Nephron (organoid): ENCODE measurements around the gene SLX9.
A peak's percentile ranks its signal among the peaks of the same experiment; 100 is the strongest.

ENCODE experiments used
- H3K27ac Mint-ChIP-seq, 3 experiments: 2 replicates each; pipeline ENCODE4 v1.8.0; 2020; ENCODE audit warnings: mixed read lengths in 3 of 3, mild to moderate bottlenecking in 2 of 3, moderate library complexity in 1 of 3
- H3K27me3 Mint-ChIP-seq: 2 replicates; pipeline ENCODE4 v1.8.0; 2021; ENCODE audit warnings: low read depth, mild to moderate bottlenecking, moderate library complexity, mixed read lengths
- H3K36me3 Mint-ChIP-seq: 2 replicates; pipeline ENCODE4 v1.8.0; 2020; ENCODE audit warnings: low read depth, mixed read lengths
- H3K4me1 Mint-ChIP-seq: 2 replicates; pipeline ENCODE4 v1.8.0; 2020; ENCODE audit warnings: mixed read lengths
- H3K4me3 Mint-ChIP-seq, 3 experiments: 2 replicates each; pipeline ENCODE4 v1.8.0; 2020; ENCODE audit warnings: mild to moderate bottlenecking in 3 of 3, mixed read lengths in 3 of 3, moderate library complexity in 2 of 3
- H3K9me3 Mint-ChIP-seq: 2 replicates; pipeline ENCODE4 v1.8.0; 2020; ENCODE audit warnings: mixed read lengths
- TF ChIP-seq, protein P1 (sequence below), 3 experiments: fragments of 200-600 bp; sonication (generic); IDR thresholded peaks; one replicate each; pipeline ENCODE4 v1.5.0; 2021; ENCODE audit warnings: antibody characterized with exemption in 3 of 3; ENCODE audit not compliant: unreplicated experiment in 3 of 3

Gene SLX9

DNA sequence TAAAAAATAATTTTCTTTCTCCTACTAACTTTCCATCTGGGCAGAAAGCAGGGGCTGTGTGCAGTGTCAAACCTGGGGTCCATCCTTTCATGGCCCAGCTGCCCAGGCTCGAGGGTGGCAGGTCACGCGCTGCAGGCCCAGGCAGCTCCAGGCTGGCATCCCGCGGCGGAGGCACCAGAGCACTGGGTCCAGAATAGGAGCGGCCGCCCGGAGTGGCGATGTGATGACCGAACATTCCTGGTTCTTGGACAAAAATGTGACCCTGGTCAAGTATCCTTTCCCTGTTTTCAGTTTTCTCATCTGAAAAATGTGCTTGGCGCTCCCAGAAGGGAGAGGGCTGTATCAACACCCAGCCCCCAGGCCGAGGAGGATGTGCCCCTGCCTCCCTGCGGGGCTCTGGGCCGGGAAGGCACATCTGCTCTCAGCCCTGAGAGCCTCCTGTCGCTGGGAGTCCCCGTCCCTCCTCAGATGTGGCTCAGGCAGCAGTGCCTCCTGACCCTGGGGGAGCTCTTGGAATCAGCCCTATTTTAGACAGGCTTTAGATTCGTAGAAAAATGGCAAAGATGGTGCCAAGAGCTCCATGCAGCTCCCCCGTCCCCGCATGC is 29.3 kb downstream of the SLX9 start:
- Mint-ChIP-seq H3K4me3 (no peak overlapping the region), H3K9me3 (no peaks in the 10 kb centered on the region), H3K27me3 (peaks cover 3% of the 10 kb centered on the region)

DNA sequence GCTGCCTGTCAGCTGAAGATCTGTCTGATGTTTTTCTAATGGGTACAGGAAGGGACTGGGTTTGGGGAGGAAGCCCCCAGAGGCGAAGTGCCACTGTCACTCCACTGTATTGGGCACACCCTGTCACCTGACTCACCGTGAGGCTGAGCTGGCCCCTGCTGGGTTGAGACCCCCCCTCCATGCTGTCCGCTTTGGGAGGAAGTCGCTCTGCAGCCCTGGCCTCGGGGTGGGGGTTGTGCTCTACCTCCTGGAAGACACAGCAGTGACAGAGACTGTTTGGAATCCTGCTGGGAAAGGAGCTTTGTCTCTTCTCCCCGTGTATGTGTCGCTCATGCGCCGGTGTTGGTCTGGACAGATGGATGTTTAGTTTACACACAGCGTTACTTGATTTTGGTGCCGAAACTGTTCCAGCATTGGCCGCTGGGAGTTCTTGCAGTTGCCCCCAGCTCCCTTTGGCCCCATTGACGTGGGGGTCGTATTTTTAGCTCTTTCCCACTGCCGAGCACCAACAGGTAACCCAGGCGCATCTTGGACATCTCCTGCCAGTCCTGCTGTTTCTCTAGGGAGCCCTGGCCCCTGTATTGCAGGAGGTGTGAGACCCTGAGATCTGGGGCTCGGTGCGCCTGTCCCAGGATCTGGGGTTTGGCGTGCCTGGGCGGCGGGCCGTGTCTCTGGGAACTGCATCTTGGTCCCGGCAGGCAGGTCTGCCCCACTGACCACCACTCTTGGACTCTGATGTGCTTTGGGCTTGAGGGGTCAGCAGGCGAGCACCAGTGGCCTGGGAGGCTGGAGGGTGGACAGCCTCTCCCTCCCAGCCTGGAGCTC is 30.3 kb downstream of the SLX9 start:
- H3K4me3 Mint-ChIP-seq, result peak overlapping the region in 1 of 3 experiments; percentile 7
- H3K27me3 Mint-ChIP-seq, result peaks cover 3% of the 10 kb centered on the region

More for the DNA sequence above, 29.3 kb downstream of the SLX9 start:
- H3K4me1 Mint-ChIP-seq, result peaks cover 31% of the 10 kb centered on the region
- H3K27ac Mint-ChIP-seq, result peak overlapping the region; percentile 24 to 76 (median 65)
- TF ChIP-seq, protein P1, sequence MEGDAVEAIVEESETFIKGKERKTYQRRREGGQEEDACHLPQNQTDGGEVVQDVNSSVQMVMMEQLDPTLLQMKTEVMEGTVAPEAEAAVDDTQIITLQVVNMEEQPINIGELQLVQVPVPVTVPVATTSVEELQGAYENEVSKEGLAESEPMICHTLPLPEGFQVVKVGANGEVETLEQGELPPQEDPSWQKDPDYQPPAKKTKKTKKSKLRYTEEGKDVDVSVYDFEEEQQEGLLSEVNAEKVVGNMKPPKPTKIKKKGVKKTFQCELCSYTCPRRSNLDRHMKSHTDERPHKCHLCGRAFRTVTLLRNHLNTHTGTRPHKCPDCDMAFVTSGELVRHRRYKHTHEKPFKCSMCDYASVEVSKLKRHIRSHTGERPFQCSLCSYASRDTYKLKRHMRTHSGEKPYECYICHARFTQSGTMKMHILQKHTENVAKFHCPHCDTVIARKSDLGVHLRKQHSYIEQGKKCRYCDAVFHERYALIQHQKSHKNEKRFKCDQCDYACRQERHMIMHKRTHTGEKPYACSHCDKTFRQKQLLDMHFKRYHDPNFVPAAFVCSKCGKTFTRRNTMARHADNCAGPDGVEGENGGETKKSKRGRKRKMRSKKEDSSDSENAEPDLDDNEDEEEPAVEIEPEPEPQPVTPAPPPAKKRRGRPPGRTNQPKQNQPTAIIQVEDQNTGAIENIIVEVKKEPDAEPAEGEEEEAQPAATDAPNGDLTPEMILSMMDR (IDR thresholded peaks at IDR 0.05; ENCODE audit: unreplicated experiment in 3 of 3), result no peak
- peaks cover 33% of the 10 kb centered on the region for H3K36me3 Mint-ChIP-seq

GRCh38 chr21:44970766-44971671 is 31.2 kb downstream of the SLX9 start:
- peaks cover 16% of the 10 kb centered on the region for H3K4me1 Mint-ChIP-seq
- peaks cover 23% of the 10 kb centered on the region for H3K36me3 Mint-ChIP-seq
- no peak overlapping the region for H3K27ac Mint-ChIP-seq
- H3K27me3 Mint-ChIP-seq, result peaks cover 3% of the 10 kb centered on the region
- H3K9me3 Mint-ChIP-seq, result no peaks in the 10 kb centered on the region
- H3K4me3 Mint-ChIP-seq, result no peak overlapping the region
- TF ChIP-seq, protein P1 (IDR thresholded peaks at IDR 0.05; ENCODE audit: unreplicated experiment in 3 of 3), result no peak

More for the DNA sequence above, 30.3 kb downstream of the SLX9 start:
- TF ChIP-seq, protein P1 (IDR thresholded peaks at IDR 0.05; ENCODE audit: unreplicated experiment in 3 of 3), result no peak
- H3K27ac Mint-ChIP-seq, result peak overlapping the region; percentile 24 to 76 (median 65)
- H3K4me1 Mint-ChIP-seq, result peaks cover 21% of the 10 kb centered on the region
- H3K9me3 Mint-ChIP-seq, result no peaks in the 10 kb centered on the region
- peaks cover 27% of the 10 kb centered on the region for H3K36me3 Mint-ChIP-seq

- TF ChIP-seq, protein P1 (IDR thresholded peaks at IDR 0.05; ENCODE audit: unreplicated experiment in 3 of 3), result no peak
- peaks cover 20% of the 10 kb centered on the region for H3K36me3 Mint-ChIP-seq
- H3K9me3 Mint-ChIP-seq, result no peaks in the 10 kb centered on the region
- H3K4me1 Mint-ChIP-seq, result peaks cover 12% of the 10 kb centered on the region
- no peak overlapping the region for H3K4me3 Mint-ChIP-seq
- H3K27me3 Mint-ChIP-seq, result peaks cover 3% of the 10 kb centered on the region
- no peak overlapping the region for H3K27ac Mint-ChIP-seq
These were observed 31.8 kb downstream of the SLX9 start for GRCh38 chr21:44971672-44971995.

GRCh38 chr21:44972301-44972814 is 32.5 kb downstream of the SLX9 start:
- H3K36me3 Mint-ChIP-seq, result peaks cover 19% of the 10 kb centered on the region
- H3K4me1 Mint-ChIP-seq, result peaks cover 10% of the 10 kb centered on the region
- peaks cover 3% of the 10 kb centered on the region for H3K27me3 Mint-ChIP-seq
- H3K4me3 Mint-ChIP-seq, result no peak overlapping the region
- H3K27ac Mint-ChIP-seq, result no peak overlapping the region
- TF ChIP-seq, protein P1 (IDR thresholded peaks at IDR 0.05; ENCODE audit: unreplicated experiment in 3 of 3), result no peak
- no peaks in the 10 kb centered on the region for H3K9me3 Mint-ChIP-seq
